Liver (tissue), 9 donors: Measurements from ENCODE around the gene KIF23. TPM values are rescaled to one million over a fixed set of nuclear protein-coding genes. Genes with fewer than 3 reads are reported as not detected.

Experiments used
- DNase-seq: peaks from one replicate; pipeline ENCODE4 v3.0.0-alpha.2; 2017; ENCODE audit warnings: low spot score
- H3K27ac ChIP-seq, 2 donors: one replicate each; pipeline ENCODE4 v1.7.0; 2013; ENCODE audit warnings: inconsistent platforms in 2 of 2, low read length in 2 of 2, control low read depth in 1 of 2, low read depth in 1 of 2, mild to moderate bottlenecking in 1 of 2
- H3K27me3 ChIP-seq, 4 donors: one replicate each; pipeline versions ENCODE4 v1.6.1 to v1.7.0; 2013; ENCODE audit warnings: low read length in 3 of 4, inconsistent platforms in 1 of 4, mild to moderate bottlenecking in 1 of 4, moderate library complexity in 1 of 4; ENCODE audit not compliant: control insufficient read depth in 4 of 4, insufficient read depth in 4 of 4
- H3K36me3 ChIP-seq, 4 donors: one replicate each; pipeline versions ENCODE4 v1.6.1 to v1.7.0; 2013; ENCODE audit warnings: low read length in 3 of 4, mild to moderate bottlenecking in 3 of 4, low read depth in 1 of 4, moderate library complexity in 1 of 4; ENCODE audit not compliant: control insufficient read depth in 4 of 4, insufficient read depth in 3 of 4
- H3K4me1 ChIP-seq, 4 donors: one replicate each; pipeline versions ENCODE4 v1.6.1 to v1.7.0; 2013; ENCODE audit warnings: low read length in 3 of 4, mild to moderate bottlenecking in 3 of 4, moderate library complexity in 1 of 4; ENCODE audit not compliant: control insufficient read depth in 4 of 4, insufficient read depth in 4 of 4
- H3K4me3 ChIP-seq, 3 donors: one replicate each; pipeline versions ENCODE4 v1.6.1 to v1.7.0; 2013; ENCODE audit warnings: low read length in 3 of 3, control low read depth in 1 of 3, low read depth in 1 of 3, mild to moderate bottlenecking in 1 of 3
- H3K9ac ChIP-seq, 2 donors: one replicate each; pipeline ENCODE4 v1.7.0; 2013; ENCODE audit warnings: low read length in 2 of 2, mild to moderate bottlenecking in 2 of 2, moderate library complexity in 2 of 2, control low read depth in 1 of 2, low read depth in 1 of 2
- H3K9me3 ChIP-seq, 4 donors: one replicate each; pipeline versions ENCODE4 v1.6.1 to v1.7.0; 2013; ENCODE audit warnings: low read length in 3 of 4; ENCODE audit not compliant: control insufficient read depth in 4 of 4
- EGR1 ChIP-seq, 2 donors: IDR thresholded peaks; 2 replicates each; pipeline ENCODE4 v1.6.1; 2016 to 2018; ENCODE audit warnings: antibody characterized with exemption in 2 of 2, low read depth in 2 of 2
- FOXA2 ChIP-seq: IDR thresholded peaks from 2 replicates; pipeline ENCODE4 v1.6.1; 2016; ENCODE audit warnings: antibody characterized with exemption
- NR2F2 ChIP-seq: IDR thresholded peaks from 2 replicates; pipeline ENCODE4 v1.6.1; 2016; ENCODE audit warnings: antibody characterized with exemption
- RXRA ChIP-seq, 2 donors: IDR thresholded peaks; 2 replicates each; pipeline ENCODE4 v1.6.1; 2017 to 2018; ENCODE audit warnings: antibody characterized with exemption in 2 of 2, mild to moderate bottlenecking in 1 of 2
- SP1 ChIP-seq: IDR thresholded peaks from 2 replicates; pipeline ENCODE4 v1.6.1; 2018; ENCODE audit warnings: antibody characterized with exemption, mild to moderate bottlenecking
- TAF1 ChIP-seq: conservative IDR thresholded peaks from 2 replicates; pipeline ENCODE4 v1.6.1; 2016; ENCODE audit warnings: antibody characterized with exemption, mild to moderate bottlenecking
- YY1 ChIP-seq: IDR thresholded peaks from 2 replicates; pipeline ENCODE4 v1.6.1; 2016; ENCODE audit warnings: antibody characterized with exemption, mild to moderate bottlenecking
- WGBS: extraction: QIAGEN DNeasy Blood & Tissue Kit; methylation state at CpG from one replicate; pipeline ENCODE4 v1.1.7; 2013; 5-methylcytosine and 5-hydroxymethylcytosine counted together
- polyA plus RNA-seq, 2 donors: library from polyadenylated mRNA; stranded (reverse) in 1 of 2; unstranded in 1 of 2; fragments of 200-250 nt in 1 of 2; fragments of >200 nt in 1 of 2; fragmentation: Nextera tagmentation in 1 of 2; extraction: Ambion mirVana in 1 of 2; gene quantifications; one replicate each; pipeline versions ENCODE4 v1.2.1 to v1.2.3, GENCODE V29; 2013 to 2015
- total RNA-seq, 2 donors: library from RNA; depleted of rRNA; stranded (reverse); fragments of >200 nt; gene quantifications; one replicate each; pipeline ENCODE4 v1.2.3, GENCODE V29; 2014
- TF ChIP-seq, protein P1 (sequence below): IDR thresholded peaks from 2 replicates; pipeline ENCODE4 v1.6.1; 2016; ENCODE audit warnings: antibody characterized with exemption
- TF ChIP-seq, protein P2 (sequence below): IDR thresholded peaks from 2 replicates; pipeline ENCODE4 v1.6.1; 2016; ENCODE audit warnings: antibody characterized with exemption, mild to moderate bottlenecking
- TF ChIP-seq, protein P3 (sequence below): IDR thresholded peaks from 2 replicates; pipeline ENCODE4 v1.6.1; 2016; ENCODE audit warnings: antibody characterized with exemption
- donor health status: healthy.
- donor health status: healthy.
- donor health status: healthy.
- donor health status: healthy.
- donor health status: healthy.

KIF23 gene
- total and polyA plus RNA-seq, 4 donors = 0.25 to 32.8 (median 1.1) TPM

DNA sequence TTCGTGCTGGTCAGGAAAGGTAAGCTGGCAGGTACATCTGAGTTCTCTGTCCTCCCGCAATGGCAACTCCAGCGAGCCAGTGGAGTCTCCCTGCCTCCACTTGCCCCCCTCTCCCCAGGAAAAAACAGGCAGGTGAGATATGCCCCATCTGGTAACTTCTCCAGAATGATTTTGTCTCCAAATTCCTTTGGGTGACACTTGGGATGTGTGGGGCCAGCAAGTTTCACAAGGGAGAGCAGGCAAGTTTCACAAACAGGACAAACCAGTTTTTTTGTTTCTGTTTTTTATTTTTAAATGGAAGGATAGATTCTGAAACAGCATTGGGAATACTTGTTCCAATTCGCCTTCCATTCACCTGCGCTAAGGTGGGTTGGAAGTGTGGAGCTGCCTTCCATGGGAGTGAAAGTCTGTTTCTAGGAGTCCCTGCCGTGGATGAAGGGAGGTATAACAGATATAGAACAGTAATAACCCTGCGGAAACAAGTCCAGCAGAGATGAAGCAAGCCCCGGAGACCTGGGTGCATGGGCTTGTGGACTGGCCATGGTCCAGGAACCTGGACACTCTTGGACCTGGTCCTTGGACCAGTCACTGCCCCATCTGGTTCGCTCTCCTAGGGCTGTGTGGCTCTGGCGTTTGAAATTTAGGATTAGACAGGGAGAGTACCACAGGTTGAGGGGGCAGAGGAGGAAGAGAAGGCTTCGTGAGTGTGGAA is 22.9 kb upstream of the KIF23 start:
- H3K27ac ChIP-seq = no peak overlapping the region
- WGBS = 91% methylated on average over 11 of the region's 11 CpGs
- DNase-seq = no peak
- H3K9ac ChIP-seq = no peak overlapping the region
- no peaks in the 10 kb centered on the region for H3K27me3 ChIP-seq
- H3K36me3 ChIP-seq = no peaks in the 10 kb centered on the region
- peaks cover 0 to 5% (median 2%) of the 10 kb centered on the region in 4 donors for H3K4me1 ChIP-seq
- TF ChIP-seq TAF1 (no peak), SP1 (no peak)
- TF ChIP-seq, protein P1, sequence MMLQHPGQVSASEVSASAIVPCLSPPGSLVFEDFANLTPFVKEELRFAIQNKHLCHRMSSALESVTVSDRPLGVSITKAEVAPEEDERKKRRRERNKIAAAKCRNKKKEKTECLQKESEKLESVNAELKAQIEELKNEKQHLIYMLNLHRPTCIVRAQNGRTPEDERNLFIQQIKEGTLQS = no peak
- TF ChIP-seq, protein P2, sequence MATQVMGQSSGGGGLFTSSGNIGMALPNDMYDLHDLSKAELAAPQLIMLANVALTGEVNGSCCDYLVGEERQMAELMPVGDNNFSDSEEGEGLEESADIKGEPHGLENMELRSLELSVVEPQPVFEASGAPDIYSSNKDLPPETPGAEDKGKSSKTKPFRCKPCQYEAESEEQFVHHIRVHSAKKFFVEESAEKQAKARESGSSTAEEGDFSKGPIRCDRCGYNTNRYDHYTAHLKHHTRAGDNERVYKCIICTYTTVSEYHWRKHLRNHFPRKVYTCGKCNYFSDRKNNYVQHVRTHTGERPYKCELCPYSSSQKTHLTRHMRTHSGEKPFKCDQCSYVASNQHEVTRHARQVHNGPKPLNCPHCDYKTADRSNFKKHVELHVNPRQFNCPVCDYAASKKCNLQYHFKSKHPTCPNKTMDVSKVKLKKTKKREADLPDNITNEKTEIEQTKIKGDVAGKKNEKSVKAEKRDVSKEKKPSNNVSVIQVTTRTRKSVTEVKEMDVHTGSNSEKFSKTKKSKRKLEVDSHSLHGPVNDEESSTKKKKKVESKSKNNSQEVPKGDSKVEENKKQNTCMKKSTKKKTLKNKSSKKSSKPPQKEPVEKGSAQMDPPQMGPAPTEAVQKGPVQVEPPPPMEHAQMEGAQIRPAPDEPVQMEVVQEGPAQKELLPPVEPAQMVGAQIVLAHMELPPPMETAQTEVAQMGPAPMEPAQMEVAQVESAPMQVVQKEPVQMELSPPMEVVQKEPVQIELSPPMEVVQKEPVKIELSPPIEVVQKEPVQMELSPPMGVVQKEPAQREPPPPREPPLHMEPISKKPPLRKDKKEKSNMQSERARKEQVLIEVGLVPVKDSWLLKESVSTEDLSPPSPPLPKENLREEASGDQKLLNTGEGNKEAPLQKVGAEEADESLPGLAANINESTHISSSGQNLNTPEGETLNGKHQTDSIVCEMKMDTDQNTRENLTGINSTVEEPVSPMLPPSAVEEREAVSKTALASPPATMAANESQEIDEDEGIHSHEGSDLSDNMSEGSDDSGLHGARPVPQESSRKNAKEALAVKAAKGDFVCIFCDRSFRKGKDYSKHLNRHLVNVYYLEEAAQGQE = no peak
- TF ChIP-seq, protein P3, sequence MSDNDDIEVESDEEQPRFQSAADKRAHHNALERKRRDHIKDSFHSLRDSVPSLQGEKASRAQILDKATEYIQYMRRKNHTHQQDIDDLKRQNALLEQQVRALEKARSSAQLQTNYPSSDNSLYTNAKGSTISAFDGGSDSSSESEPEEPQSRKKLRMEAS = no peak
- H3K4me3 ChIP-seq = no peak overlapping the region
- H3K9me3 ChIP-seq = no peaks in the 10 kb centered on the region

DNA sequence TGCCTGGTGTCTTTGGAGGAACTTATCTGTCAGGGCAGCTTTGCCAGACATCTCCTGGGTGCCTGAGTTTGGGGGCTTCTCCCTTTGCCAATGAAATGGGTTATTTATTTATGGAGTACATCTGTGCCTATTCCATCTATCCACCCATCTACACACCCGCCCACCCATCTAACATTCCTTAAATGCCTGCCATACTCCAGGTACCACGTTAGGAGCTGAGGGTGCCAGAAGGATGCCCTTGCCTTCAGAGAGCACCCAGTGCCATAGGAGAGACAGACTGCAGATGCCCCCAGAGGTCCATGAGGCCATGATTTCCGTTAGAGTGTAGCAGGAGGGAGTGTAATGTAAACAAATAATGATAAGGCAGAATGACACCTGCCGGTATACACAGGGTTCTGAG is 21.8 kb upstream of the KIF23 start:
- H3K27me3 ChIP-seq = no peaks in the 10 kb centered on the region
- H3K27ac ChIP-seq = no peak overlapping the region
- TF ChIP-seq RXRA (IDR thresholded peaks at IDR 0.05) (no peak), EGR1 (IDR thresholded peaks at IDR 0.05; ENCODE audit: low read depth in 2 of 2) (no peak), FOXA2 (no peak), NR2F2 (no peak), SP1 (no peak), YY1 (no peak)
- TF ChIP-seq, protein P2 = no peak
- TF ChIP-seq, protein P1 = no peak
- no peaks in the 10 kb centered on the region for H3K9me3 ChIP-seq
- H3K9ac ChIP-seq = no peak overlapping the region
- no peaks in the 10 kb centered on the region for H3K36me3 ChIP-seq
- 62% methylated on average over 4 of the region's 4 CpGs for WGBS
- H3K4me1 ChIP-seq = peaks cover 0 to 5% (median 2%) of the 10 kb centered on the region in 4 donors
- no peak overlapping the region for H3K4me3 ChIP-seq
- DNase-seq = no peak
